GM21528 (cell line): Measurements from ENCODE around the gene GPR137.

ENCODE experiments used
- ATAC-seq: cut with Tn5 transposase; IDR thresholded peaks from one replicate; pipeline ENCODE4 v1.9.1; 2021; ENCODE audit warnings: mild to moderate bottlenecking, moderate library complexity; ENCODE audit not compliant: unreplicated experiment, low FRiP score

GPR137 gene

DNA sequence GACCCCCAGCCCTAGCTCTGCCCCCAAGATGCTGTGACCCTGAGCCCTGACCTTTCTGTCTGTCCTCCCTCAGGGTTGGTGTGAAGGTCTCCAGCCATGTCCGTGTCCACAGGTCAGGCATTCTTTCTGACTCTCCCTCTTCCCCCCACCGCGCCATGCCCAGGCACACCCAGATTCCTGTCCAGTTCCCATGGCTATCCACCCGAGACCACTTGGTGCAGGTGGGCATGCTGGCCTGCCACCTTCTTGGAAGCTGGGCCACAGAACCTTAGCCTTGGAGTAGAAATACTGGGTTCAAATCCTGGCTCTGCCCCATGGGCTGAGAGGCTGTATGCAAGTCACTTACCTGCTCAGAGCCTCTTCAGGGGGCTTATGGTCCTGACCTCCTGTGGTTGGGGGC is 36.6 kb upstream of the GPR137 start:
- no peak for ATAC-seq

GRCh38 chr11:64249563-64250414 is 35.9 kb upstream of the GPR137 start:
- ATAC-seq: no peak

DNA sequence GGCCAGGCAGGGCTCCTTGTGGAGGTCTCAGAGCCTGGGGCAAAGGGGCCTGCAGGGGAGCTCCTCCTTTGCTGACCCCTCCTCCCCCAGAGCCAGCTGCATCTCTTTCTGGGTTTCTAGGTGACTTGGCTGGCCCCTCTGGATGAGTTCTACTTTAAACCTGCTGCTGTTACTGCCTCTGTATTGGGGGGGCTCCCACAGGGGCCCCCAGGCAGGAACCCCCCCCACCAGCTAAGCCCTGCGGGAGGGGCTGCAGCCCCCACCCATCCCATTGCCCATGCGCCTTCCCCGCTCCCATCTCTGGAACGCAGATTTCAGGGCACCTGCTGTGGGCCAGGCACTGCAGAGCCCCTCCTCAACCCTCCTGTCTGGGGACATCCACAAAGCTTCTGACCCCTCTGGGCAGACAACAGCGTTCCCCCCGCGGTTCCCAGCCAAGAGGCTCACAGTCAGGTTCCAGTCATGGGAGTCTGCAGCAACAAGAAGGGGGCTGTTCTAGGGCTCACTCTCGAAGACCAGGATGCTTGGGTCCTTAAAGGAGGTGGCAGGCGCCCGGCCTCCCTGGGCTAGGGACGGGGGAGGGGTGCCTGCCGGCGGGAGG is 35.1 kb upstream of the GPR137 start:
- no peak for ATAC-seq

GRCh38 chr11:64251016-64251752 is 34.5 kb upstream of the GPR137 start, which contains the start of gene PLCB3:
PLCB3 (plus strand) TSS chr11:64251530; CDS start chr11:64251650, 120 bp downstream.
- no peak for ATAC-seq

DNA sequence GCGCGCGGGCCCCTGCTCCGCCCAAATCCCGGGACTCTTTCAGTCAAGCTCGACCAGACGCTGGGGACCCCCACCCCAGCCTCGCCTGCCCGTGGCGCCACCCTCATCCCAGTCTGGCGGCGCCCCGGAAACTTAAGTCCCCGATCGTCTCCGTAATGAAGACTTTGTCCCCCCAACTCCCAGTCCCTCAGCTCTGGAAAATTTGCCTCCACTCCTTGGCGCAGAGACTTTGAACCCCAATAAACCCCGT is 34.0 kb upstream of the GPR137 start:
- ATAC-seq: no peak

DNA sequence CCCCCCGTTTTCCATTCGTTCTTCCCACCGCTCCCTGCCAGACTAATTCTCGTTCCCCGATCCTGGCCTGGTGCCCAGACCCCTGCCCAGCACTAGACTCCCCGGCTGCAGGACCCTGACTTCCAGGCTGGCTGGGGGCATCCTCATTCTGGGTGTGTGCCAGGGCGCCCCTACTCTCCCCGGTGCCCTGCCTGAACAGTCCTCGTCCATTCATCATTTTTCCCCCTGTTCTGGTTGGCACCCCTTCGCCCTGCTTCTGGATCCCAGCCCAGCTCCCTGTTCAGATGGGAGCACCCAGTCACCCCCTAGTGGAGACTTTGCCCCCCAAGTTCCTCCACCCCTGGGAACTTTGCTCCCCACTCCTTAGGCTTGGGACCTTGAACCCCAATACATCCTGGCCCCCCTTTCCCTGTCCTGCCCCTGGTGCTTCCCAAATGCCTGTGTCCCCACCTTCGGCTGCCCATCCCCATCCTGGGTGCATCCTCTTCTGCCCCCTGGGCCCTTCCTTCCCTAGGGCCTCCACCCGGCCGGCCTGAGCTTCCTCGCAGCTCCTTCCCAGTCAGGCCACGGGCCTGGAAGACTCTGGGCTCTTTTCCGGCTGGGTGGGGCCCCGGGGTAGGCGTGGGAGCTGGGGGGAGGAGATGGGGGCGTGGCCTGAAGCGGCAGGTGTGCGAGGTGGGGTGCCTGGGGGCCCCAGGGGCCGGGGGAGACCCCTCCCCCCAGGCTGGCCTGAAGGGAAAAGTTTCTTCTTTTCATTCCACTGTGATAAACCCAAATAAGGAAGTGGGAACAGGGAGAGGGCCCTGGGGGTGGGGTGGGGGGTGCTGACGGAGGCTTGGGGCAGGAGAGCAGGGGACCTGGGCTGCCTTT is 33.4 kb upstream of the GPR137 start:
- ATAC-seq: no peak

GRCh38 chr11:64253043-64253442 is 32.6 kb upstream of the GPR137 start:
- no peak for ATAC-seq

DNA sequence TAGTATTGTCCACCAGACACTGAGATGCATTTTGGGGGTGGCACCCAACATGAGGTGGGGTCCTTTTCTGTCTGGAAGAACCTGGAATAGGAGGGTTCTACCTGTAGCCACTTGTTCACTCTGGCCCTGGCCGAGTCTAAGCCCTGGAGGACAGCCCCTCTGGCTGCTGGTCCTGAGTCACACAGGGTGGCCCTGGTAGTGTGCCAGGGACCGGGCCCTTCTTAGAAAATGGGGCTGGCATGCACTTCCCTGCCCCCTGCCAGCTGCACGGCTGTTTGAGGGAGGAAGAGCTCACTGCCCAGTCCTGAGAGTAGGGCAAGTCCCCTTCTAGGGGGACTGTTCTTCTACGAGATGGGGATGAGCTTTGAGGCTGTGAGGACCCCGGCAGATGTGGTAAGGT is 32.2 kb upstream of the GPR137 start:
- no peak for ATAC-seq

DNA sequence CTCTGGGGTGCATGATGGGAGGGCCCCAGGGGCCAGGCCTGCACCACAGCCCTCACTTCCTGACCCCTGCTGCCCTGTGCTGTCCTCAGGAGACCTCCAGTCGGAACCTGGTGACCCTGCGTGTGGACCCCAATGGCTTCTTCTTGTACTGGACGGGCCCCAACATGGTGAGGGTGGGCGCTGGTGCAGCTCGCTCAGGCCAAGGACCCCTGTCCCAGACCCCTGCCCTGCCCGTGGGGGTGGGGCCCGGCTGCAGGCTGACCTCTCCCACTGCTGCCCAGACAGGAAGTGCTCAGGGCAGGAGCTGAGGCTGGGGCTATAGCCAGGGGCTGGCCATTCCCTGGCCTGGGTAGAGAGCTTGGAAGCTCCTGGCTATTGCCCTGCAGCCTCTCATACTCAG is 31.3 kb upstream of the GPR137 start:
- no peak for ATAC-seq

DNA sequence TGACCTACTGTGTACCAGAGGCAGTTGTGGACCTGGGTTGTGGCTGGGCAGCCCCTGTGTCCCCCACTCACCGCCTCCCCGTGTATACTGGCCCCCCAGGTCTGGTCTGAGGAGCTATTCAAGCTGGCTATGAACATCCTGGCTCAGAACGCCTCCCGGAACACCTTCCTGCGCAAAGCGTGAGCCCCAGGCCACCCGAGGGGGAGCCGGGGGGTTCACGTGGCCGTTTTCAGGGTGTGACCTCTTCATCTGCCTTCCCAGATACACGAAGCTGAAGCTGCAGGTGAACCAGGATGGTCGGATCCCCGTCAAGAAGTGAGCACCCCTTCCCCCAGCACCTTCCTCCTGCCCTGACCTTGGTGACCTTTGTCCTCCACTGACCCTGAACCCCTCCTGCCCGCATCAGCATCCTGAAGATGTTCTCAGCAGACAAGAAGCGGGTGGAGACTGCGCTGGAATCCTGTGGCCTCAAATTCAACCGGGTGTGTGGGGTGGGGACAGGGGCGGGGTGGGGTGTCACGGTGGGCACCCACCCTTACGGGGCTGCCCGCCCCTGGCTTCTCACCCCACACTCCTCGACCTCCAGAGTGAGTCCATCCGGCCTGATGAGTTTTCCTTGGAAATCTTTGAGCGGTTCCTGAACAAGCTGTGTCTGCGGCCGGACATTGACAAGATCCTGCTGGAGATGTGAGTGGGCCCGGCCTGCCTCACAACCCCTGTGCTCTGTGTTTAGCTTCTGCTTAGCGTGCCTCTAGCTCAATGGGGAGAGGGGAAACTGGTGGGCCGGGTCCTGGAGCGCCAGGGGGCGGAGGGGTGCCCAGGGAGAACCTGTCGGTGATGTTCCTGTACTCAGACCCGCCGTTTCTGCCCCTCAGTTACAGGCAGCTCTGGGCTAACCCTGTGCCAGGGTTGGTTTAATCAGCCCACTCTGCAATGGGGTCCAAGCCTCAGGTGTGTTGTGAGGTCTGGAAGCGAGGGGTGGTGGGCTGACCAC is 30.2 kb upstream of the GPR137 start:
- ATAC-seq: no peak

GRCh38 chr11:64256300-64256699 is 29.3 kb upstream of the GPR137 start:
- ATAC-seq: no peak

GRCh38 chr11:64258356-64258755 is 27.3 kb upstream of the GPR137 start:
- ATAC-seq: no peak

GRCh38 chr11:64258946-64259532 is 26.6 kb upstream of the GPR137 start:
- ATAC-seq: no peak

DNA sequence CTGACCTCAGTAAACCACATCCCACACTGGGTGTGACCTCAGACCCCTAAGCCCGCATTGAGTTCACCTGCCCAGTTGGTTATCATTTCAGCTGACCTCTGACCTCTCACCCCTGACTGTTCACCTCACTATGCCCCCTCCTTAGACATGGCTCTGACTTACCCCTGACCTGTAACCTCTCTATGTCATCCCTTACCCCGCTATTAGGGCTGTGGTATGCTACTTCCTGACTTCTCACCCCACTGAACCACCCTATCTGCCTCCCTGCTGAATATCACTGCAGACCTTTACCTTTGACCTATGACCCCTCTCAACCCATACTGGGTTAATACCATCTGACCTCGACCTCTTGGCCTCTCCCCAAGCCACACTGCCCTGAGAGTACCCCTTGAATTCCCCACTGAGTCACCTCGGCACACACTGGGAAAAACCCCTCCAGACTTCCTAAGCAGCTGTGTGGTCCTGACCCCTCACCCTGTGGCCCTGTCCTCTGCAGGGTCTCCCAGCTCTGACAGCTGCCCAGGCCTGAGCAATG is 26.0 kb upstream of the GPR137 start:
- ATAC-seq: no peak

- ATAC-seq: no peak
Observed at GRCh38 chr11:64260147-64260708, 25.4 kb upstream of the GPR137 start.

DNA sequence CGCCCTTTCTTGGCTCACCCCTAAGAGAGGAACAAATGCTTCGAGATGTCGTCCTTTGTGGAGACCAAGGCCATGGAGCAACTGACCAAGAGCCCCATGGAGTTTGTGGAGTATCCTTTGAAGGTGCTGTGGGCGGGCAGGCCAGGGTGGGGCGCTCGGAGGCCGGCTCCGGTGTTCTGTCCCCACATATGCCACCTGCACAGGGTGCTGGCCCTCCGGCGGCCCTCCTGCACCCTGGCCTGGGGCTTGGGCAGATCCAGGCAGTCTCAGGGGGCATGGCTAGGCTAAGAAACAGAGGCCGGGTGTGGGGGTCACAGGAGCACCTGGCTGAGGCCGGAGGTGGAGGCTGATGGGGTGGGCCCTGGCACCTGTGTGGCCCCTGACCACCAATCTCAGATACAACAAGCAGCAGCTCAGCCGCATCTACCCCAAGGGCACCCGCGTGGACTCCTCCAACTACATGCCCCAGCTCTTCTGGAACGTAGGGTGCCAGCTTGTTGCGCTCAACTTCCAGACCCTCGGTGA is 24.0 kb upstream of the GPR137 start:
- no peak for ATAC-seq

DNA sequence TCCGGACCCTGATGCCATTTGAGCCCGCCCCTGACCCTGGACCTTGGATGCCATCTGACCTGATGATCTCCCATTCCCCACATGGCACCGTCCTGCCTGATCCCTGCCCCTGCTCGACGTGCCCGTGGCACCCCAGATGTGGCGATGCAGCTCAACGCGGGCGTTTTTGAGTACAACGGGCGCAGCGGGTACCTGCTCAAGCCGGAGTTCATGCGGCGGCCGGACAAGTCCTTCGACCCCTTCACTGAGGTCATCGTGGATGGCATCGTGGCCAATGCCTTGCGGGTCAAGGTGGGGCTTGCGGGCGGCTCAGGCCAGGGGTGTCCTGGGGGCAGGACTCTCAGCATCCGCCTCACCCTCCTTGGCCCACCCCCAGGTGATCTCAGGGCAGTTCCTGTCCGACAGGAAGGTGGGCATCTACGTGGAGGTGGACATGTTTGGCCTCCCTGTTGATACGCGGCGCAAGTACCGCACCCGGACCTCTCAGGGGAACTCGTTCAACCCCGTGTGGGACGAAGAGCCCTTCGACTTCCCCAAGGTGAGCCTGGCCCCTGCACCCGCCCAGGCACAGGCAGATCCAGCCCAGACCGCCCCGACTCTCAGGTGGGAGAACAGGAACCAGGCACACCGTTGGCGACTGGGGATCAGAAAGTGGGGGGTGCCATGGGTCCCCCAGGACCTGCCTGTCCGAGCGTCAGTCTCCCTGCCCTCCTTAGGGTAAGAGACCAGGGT is 23.2 kb upstream of the GPR137 start:
- no peak for ATAC-seq
